T-helper 2 cell treated with Interferon-gamma antibody and Interleukin-4, amounts not matched to agents 5 μg/mL and 100 μg/mL, for 36 hours (primary cell): ENCODE results near the gene C9orf152.
"Not testable (repeated sequence)": the region's sequence is repeated elsewhere in the genome, so short reads cannot be mapped to it uniquely, and the experiment has no call there.

Source experiments
- DNase-seq: peaks from one replicate; pipeline ENCODE4 v3.0.0; 2021; ENCODE audit warnings: low spot score
- H3K27ac Mint-ChIP-seq: one replicate; pipeline ENCODE4 v1.8.0; 2021; ENCODE audit warnings: mild to moderate bottlenecking, mixed read lengths
- H3K27me3 Mint-ChIP-seq: one replicate; pipeline ENCODE4 v1.8.0; 2021; ENCODE audit warnings: low read depth, mixed read lengths
- H3K36me3 Mint-ChIP-seq: one replicate; pipeline ENCODE4 v1.8.0; 2021; ENCODE audit warnings: low read depth, mixed read lengths
- H3K4me1 Mint-ChIP-seq: one replicate; pipeline ENCODE4 v1.8.0; 2021; ENCODE audit warnings: low read depth, mixed read lengths
- H3K4me3 Mint-ChIP-seq: one replicate; pipeline ENCODE4 v1.8.0; 2022; ENCODE audit warnings: mild to moderate bottlenecking, moderate library complexity, mixed read lengths
- H3K9me3 Mint-ChIP-seq: one replicate; pipeline ENCODE4 v1.8.0; 2021; ENCODE audit warnings: mixed read lengths

The C9orf152 gene

GRCh38 chr9:110241858-110242321 is 33.9 kb upstream of the C9orf152 start:
- Mint-ChIP-seq H3K27me3 (no peaks in the 10 kb centered on the region), H3K4me3 (no peak overlapping the region), H3K27ac (no peak overlapping the region), H3K36me3 (peaks cover 22% of the 10 kb centered on the region), H3K4me1 (no peaks in the 10 kb centered on the region), H3K9me3 (no peaks in the 10 kb centered on the region)
- DNase-seq: no peak

GRCh38 chr9:110241260-110241857 is 33.4 kb upstream of the C9orf152 start:
- no peaks in the 10 kb centered on the region for H3K9me3 Mint-ChIP-seq
- H3K4me3 Mint-ChIP-seq: no peak overlapping the region
- H3K27me3 Mint-ChIP-seq: no peaks in the 10 kb centered on the region
- no peak for DNase-seq
- no peak overlapping the region for H3K27ac Mint-ChIP-seq
- peaks cover 18% of the 10 kb centered on the region for H3K36me3 Mint-ChIP-seq
- H3K4me1 Mint-ChIP-seq: no peaks in the 10 kb centered on the region

GRCh38 chr9:110240198-110240597 is 32.2 kb upstream of the C9orf152 start:
- no peaks in the 10 kb centered on the region for H3K9me3 Mint-ChIP-seq
- no peaks in the 10 kb centered on the region for H3K4me1 Mint-ChIP-seq
- H3K27ac Mint-ChIP-seq: no peak overlapping the region
- no peak overlapping the region for H3K4me3 Mint-ChIP-seq
- H3K27me3 Mint-ChIP-seq: no peaks in the 10 kb centered on the region
- peaks cover 11% of the 10 kb centered on the region for H3K36me3 Mint-ChIP-seq
- DNase-seq: no peak

GRCh38 chr9:110228321-110228720 is 20.4 kb upstream of the C9orf152 start:
- Mint-ChIP-seq H3K27ac (no peak overlapping the region), H3K9me3 (no peaks in the 10 kb centered on the region), H3K27me3 (peaks cover 31% of the 10 kb centered on the region), H3K36me3 (no peaks in the 10 kb centered on the region), H3K4me1 (no peaks in the 10 kb centered on the region), H3K4me3 (no peak overlapping the region)
- no peak for DNase-seq

GRCh38 chr9:110224583-110224982 is 16.6 kb upstream of the C9orf152 start:
- no peak for DNase-seq
- Mint-ChIP-seq H3K36me3 (no peaks in the 10 kb centered on the region), H3K4me1 (no peaks in the 10 kb centered on the region), H3K4me3 (no peak overlapping the region), H3K27me3 (peaks cover 42% of the 10 kb centered on the region), H3K9me3 (no peaks in the 10 kb centered on the region), H3K27ac (no peak overlapping the region)

GRCh38 chr9:110220809-110221208 is 12.8 kb upstream of the C9orf152 start:
- DNase-seq: no peak
- H3K27ac Mint-ChIP-seq: no peak overlapping the region
- no peaks in the 10 kb centered on the region for H3K9me3 Mint-ChIP-seq
- H3K36me3 Mint-ChIP-seq: no peaks in the 10 kb centered on the region
- no peak overlapping the region for H3K4me3 Mint-ChIP-seq
- H3K27me3 Mint-ChIP-seq: peaks cover 52% of the 10 kb centered on the region
- H3K4me1 Mint-ChIP-seq: no peaks in the 10 kb centered on the region

- Mint-ChIP-seq H3K36me3 (no peaks in the 10 kb centered on the region), H3K27ac (no peak overlapping the region), H3K9me3 (no peaks in the 10 kb centered on the region), H3K27me3 (peaks cover 39% of the 10 kb centered on the region), H3K4me1 (peaks cover 6% of the 10 kb centered on the region), H3K4me3 (no peak overlapping the region)
- DNase-seq: no peak
Observed at GRCh38 chr9:110217656-110218099, 9.7 kb upstream of the C9orf152 start.

GRCh38 chr9:110214586-110215355 is 6.8 kb upstream of the C9orf152 start:
- no peak overlapping the region for H3K4me3 Mint-ChIP-seq
- peaks cover 6% of the 10 kb centered on the region for H3K4me1 Mint-ChIP-seq
- H3K36me3 Mint-ChIP-seq: no peaks in the 10 kb centered on the region
- no peak for DNase-seq
- no peak overlapping the region for H3K27ac Mint-ChIP-seq
- H3K27me3 Mint-ChIP-seq: peaks cover 32% of the 10 kb centered on the region
- no peaks in the 10 kb centered on the region for H3K9me3 Mint-ChIP-seq

GRCh38 chr9:110214090-110214489 is 6.1 kb upstream of the C9orf152 start:
- Mint-ChIP-seq H3K4me3 (no peak overlapping the region), H3K36me3 (no peaks in the 10 kb centered on the region), H3K27me3 (peaks cover 33% of the 10 kb centered on the region), H3K4me1 (peaks cover 6% of the 10 kb centered on the region), H3K27ac (no peak overlapping the region), H3K9me3 (no peaks in the 10 kb centered on the region)
- DNase-seq: no peak

GRCh38 chr9:110213413-110214044 is 5.6 kb upstream of the C9orf152 start:
- Mint-ChIP-seq H3K4me3 (no peak overlapping the region), H3K4me1 (peaks cover 6% of the 10 kb centered on the region), H3K36me3 (no peaks in the 10 kb centered on the region), H3K27me3 (peaks cover 32% of the 10 kb centered on the region), H3K27ac (no peak overlapping the region), H3K9me3 (no peaks in the 10 kb centered on the region)
- no peak for DNase-seq

GRCh38 chr9:110207071-110207641 is 803 bp downstream of the C9orf152 start:
- H3K9me3 Mint-ChIP-seq: no peaks in the 10 kb centered on the region
- no peaks in the 10 kb centered on the region for H3K4me1 Mint-ChIP-seq
- H3K4me3 Mint-ChIP-seq: no peak overlapping the region

GRCh38 chr9:110206389-110206788 is 1.6 kb downstream of the C9orf152 start:
- H3K27me3 Mint-ChIP-seq: peaks cover 36% of the 10 kb centered on the region
- no peak for DNase-seq
- H3K36me3 Mint-ChIP-seq: no peaks in the 10 kb centered on the region
- no peaks in the 10 kb centered on the region for H3K4me1 Mint-ChIP-seq
- no peak overlapping the region for H3K4me3 Mint-ChIP-seq
- H3K9me3 Mint-ChIP-seq: no peaks in the 10 kb centered on the region
- H3K27ac Mint-ChIP-seq: no peak overlapping the region

More at GRCh38 chr9:110207071-110207641, 803 bp downstream of the C9orf152 start:
- no peak for DNase-seq
- Mint-ChIP-seq H3K27me3 (peaks cover 31% of the 10 kb centered on the region), H3K36me3 (no peaks in the 10 kb centered on the region), H3K27ac (no peak overlapping the region)

- not testable (repeated sequence) for DNase-seq, H3K9me3 Mint-ChIP-seq, H3K4me3 Mint-ChIP-seq, H3K36me3 Mint-ChIP-seq, H3K4me1 Mint-ChIP-seq, H3K27ac Mint-ChIP-seq
- peaks cover 35% of the 10 kb centered on the region for H3K27me3 Mint-ChIP-seq
Observed at GRCh38 chr9:110205612-110206011, 2.3 kb downstream of the C9orf152 start.

GRCh38 chr9:110202232-110202631 is 5.7 kb downstream of the C9orf152 start:
- H3K27me3 Mint-ChIP-seq: peaks cover 29% of the 10 kb centered on the region
- H3K4me3 Mint-ChIP-seq: no peak overlapping the region
- H3K27ac Mint-ChIP-seq: no peak overlapping the region

More at GRCh38 chr9:110202232-110202631, 5.7 kb downstream of the C9orf152 start:
- H3K36me3 Mint-ChIP-seq: no peaks in the 10 kb centered on the region
- no peak for DNase-seq
- no peaks in the 10 kb centered on the region for H3K9me3 Mint-ChIP-seq
- no peaks in the 10 kb centered on the region for H3K4me1 Mint-ChIP-seq
